WTC11 (cell line): ENCODE data around the gene UROC1.

ENCODE experiments used
- CBFB ChIP-seq: sonication (generic); formaldehyde crosslinking; IDR thresholded peaks from 2 replicates; pipeline ENCODE4 v1.8.1; 2022; ENCODE audit warnings: mild to moderate bottlenecking, low read depth, missing genetic modification reagents
- TEAD1 ChIP-seq: sonication (generic); formaldehyde crosslinking; IDR thresholded peaks from 2 replicates; pipeline ENCODE4 v1.8.0; 2022; ENCODE audit warnings: mild to moderate bottlenecking, missing genetic modification reagents
- TF ChIP-seq, protein P1 (sequence below): sonication (generic); formaldehyde crosslinking; IDR thresholded peaks from 2 replicates; pipeline ENCODE4 v1.8.1; 2022; ENCODE audit warnings: low read depth, missing genetic modification reagents, borderline replicate concordance
- TF ChIP-seq, protein P2 (sequence below): sonication (generic); formaldehyde crosslinking; conservative IDR thresholded peaks from 2 replicates; pipeline ENCODE4 v1.8.1; 2022; ENCODE audit warnings: mild to moderate bottlenecking, missing genetic modification reagents
- TF ChIP-seq, protein P3 (sequence below): sonication (generic); formaldehyde crosslinking; IDR thresholded peaks from 2 replicates; pipeline ENCODE4 v1.8.0; 2022; ENCODE audit warnings: mild to moderate bottlenecking, missing genetic modification reagents
- TF ChIP-seq, protein P4 (sequence below): fragments of 200-600 bp; IDR thresholded peaks from 2 replicates; pipeline ENCODE4 v1.8.0; 2022; ENCODE audit warnings: antibody characterized with exemption
- TF ChIP-seq, protein P5 (sequence below): sonication (generic); formaldehyde crosslinking; IDR thresholded peaks from 2 replicates; pipeline ENCODE4 v1.8.0; 2023; ENCODE audit warnings: mild to moderate bottlenecking, missing genetic modification reagents

DNA sequence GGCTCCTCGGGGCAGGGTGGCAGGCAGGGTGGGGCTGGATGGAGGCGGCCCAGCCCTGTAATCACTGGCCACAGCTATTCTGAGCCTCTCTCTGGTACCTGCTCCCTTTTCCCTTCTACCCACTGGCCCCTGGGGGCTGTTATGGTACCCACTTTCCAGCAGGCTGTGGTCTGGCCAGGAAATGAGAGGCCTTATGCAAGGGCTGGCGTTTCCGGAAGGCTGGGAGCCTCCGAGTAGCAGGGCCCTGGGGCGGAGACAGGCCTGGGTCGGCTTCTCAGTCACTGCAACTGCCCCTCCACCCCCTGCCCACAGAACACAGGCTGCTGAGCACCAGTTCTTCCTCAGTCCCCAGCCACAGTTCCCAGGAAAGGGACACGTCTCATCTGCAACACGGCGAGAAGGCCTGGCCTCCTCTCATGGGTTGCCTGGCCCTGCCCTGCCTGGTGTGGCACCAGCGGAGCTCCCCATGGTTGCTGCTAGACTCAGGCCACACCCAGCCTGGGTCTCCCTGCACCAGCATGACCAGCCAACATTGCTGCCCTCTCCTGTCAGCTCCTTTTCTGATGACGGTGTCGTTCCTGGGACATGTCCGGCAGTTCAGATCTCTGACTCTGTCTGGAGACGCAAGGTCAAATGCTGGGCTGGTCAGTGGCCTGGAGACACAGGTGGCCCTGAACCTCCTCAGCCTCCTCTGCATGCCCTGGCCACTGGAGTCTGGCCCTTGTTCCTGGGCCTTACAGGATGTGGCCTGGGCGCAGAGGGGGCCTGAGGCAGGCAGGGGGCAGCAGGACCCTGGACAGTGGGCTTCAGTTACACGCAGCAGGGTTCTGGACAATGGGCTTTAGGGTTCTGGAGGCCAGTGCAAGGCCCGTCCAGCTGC, 12.8 kb upstream of the UROC1 start:
- TF ChIP-seq, protein P1, sequence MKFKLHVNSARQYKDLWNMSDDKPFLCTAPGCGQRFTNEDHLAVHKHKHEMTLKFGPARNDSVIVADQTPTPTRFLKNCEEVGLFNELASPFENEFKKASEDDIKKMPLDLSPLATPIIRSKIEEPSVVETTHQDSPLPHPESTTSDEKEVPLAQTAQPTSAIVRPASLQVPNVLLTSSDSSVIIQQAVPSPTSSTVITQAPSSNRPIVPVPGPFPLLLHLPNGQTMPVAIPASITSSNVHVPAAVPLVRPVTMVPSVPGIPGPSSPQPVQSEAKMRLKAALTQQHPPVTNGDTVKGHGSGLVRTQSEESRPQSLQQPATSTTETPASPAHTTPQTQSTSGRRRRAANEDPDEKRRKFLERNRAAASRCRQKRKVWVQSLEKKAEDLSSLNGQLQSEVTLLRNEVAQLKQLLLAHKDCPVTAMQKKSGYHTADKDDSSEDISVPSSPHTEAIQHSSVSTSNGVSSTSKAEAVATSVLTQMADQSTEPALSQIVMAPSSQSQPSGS (CRISPR knock-in tag): no peak
- TF ChIP-seq, protein P2, sequence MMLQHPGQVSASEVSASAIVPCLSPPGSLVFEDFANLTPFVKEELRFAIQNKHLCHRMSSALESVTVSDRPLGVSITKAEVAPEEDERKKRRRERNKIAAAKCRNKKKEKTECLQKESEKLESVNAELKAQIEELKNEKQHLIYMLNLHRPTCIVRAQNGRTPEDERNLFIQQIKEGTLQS (CRISPR knock-in tag): no peak
- TF ChIP-seq, protein P3, sequence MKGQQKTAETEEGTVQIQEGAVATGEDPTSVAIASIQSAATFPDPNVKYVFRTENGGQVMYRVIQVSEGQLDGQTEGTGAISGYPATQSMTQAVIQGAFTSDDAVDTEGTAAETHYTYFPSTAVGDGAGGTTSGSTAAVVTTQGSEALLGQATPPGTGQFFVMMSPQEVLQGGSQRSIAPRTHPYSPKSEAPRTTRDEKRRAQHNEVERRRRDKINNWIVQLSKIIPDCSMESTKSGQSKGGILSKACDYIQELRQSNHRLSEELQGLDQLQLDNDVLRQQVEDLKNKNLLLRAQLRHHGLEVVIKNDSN (CRISPR knock-in tag): no peak
- TF ChIP-seq, protein P4, sequence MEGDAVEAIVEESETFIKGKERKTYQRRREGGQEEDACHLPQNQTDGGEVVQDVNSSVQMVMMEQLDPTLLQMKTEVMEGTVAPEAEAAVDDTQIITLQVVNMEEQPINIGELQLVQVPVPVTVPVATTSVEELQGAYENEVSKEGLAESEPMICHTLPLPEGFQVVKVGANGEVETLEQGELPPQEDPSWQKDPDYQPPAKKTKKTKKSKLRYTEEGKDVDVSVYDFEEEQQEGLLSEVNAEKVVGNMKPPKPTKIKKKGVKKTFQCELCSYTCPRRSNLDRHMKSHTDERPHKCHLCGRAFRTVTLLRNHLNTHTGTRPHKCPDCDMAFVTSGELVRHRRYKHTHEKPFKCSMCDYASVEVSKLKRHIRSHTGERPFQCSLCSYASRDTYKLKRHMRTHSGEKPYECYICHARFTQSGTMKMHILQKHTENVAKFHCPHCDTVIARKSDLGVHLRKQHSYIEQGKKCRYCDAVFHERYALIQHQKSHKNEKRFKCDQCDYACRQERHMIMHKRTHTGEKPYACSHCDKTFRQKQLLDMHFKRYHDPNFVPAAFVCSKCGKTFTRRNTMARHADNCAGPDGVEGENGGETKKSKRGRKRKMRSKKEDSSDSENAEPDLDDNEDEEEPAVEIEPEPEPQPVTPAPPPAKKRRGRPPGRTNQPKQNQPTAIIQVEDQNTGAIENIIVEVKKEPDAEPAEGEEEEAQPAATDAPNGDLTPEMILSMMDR: peak; percentile 21; the same call in 1 of the 2 replicates
- TF ChIP-seq CBFB (no peak), TEAD1 (CRISPR knock-in tag) (no peak)
- TF ChIP-seq, protein P5, sequence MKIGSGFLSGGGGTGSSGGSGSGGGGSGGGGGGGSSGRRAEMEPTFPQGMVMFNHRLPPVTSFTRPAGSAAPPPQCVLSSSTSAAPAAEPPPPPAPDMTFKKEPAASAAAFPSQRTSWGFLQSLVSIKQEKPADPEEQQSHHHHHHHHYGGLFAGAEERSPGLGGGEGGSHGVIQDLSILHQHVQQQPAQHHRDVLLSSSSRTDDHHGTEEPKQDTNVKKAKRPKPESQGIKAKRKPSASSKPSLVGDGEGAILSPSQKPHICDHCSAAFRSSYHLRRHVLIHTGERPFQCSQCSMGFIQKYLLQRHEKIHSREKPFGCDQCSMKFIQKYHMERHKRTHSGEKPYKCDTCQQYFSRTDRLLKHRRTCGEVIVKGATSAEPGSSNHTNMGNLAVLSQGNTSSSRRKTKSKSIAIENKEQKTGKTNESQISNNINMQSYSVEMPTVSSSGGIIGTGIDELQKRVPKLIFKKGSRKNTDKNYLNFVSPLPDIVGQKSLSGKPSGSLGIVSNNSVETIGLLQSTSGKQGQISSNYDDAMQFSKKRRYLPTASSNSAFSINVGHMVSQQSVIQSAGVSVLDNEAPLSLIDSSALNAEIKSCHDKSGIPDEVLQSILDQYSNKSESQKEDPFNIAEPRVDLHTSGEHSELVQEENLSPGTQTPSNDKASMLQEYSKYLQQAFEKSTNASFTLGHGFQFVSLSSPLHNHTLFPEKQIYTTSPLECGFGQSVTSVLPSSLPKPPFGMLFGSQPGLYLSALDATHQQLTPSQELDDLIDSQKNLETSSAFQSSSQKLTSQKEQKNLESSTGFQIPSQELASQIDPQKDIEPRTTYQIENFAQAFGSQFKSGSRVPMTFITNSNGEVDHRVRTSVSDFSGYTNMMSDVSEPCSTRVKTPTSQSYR (CRISPR knock-in tag): no peak
